Neural progenitor cell (in vitro differentiated cells): ENCODE results near the gene PRAF2. TPM values are rescaled to one million over a fixed set of nuclear protein-coding genes. Genes with fewer than 3 reads are reported as not detected.

Source experiments
- DNase-seq: peaks from one replicate; pipeline ENCODE4 v3.0.0-alpha.2; 2016; ENCODE audit warnings: low spot score
- H2AFZ ChIP-seq: fragments of 200-600 bp; sonication (generic); replicated peaks from 2 replicates; pipeline ENCODE4 v1.6.1; 2016; ENCODE audit warnings: antibody characterized with exemption
- H3F3A ChIP-seq: fragments of 200-600 bp; sonication (generic); 2 replicates; pipeline ENCODE4 v1.6.1; 2016; ENCODE audit warnings: antibody characterized with exemption, low read depth
- H3K27ac ChIP-seq: fragments of 200-600 bp; sonication (generic); 2 replicates; pipeline ENCODE4 v1.5.1; 2016; ENCODE audit warnings: mild to moderate bottlenecking
- H3K27me3 ChIP-seq: fragments of 200-600 bp; sonication (generic); 2 replicates; pipeline ENCODE4 v1.6.1; 2016; ENCODE audit warnings: mild to moderate bottlenecking, moderate library complexity
- H3K36me3 ChIP-seq: fragments of 200-600 bp; sonication (generic); 2 replicates; pipeline ENCODE4 v1.5.1; 2016
- H3K4me1 ChIP-seq: fragments of 200-600 bp; sonication (generic); 2 replicates; pipeline ENCODE4 v1.6.1; 2016; ENCODE audit warnings: mixed run types
- H3K4me2 ChIP-seq: fragments of 200-600 bp; sonication (generic); 2 replicates; pipeline ENCODE4 v1.6.1; 2016
- H3K4me3 ChIP-seq: fragments of 200-600 bp; sonication (generic); 2 replicates; pipeline ENCODE4 v1.5.1; 2016
- H3K79me2 ChIP-seq: fragments of 200-600 bp; sonication (generic); 2 replicates; pipeline ENCODE4 v1.6.1; 2016; ENCODE audit warnings: low read depth
- H3K9ac ChIP-seq: fragments of 200-600 bp; sonication (generic); 2 replicates; pipeline ENCODE4 v1.6.1; 2016
- H3K9me3 ChIP-seq: fragments of 200-600 bp; sonication (generic); 2 replicates; pipeline ENCODE4 v1.5.1; 2016; ENCODE audit warnings: low read depth
- H4K20me1 ChIP-seq: fragments of 200-600 bp; sonication (generic); 2 replicates; pipeline ENCODE4 v1.6.1; 2016; ENCODE audit warnings: low read depth
- H3K27ac Mint-ChIP-seq: 3 replicates; pipeline ENCODE4 v1.8.0; 2021; ENCODE audit warnings: mixed read lengths
- H3K27me3 Mint-ChIP-seq: 2 replicates; pipeline ENCODE4 v1.8.0; 2022; ENCODE audit warnings: low read depth, mild to moderate bottlenecking, inconsistent platforms, moderate library complexity, mixed read lengths; ENCODE audit not compliant: insufficient read depth
- H3K36me3 Mint-ChIP-seq: 3 replicates; pipeline ENCODE4 v1.8.0; 2021; ENCODE audit warnings: mixed read lengths
- H3K4me1 Mint-ChIP-seq: 3 replicates; pipeline ENCODE4 v1.8.0; 2021; ENCODE audit warnings: mixed read lengths
- H3K4me3 Mint-ChIP-seq: 3 replicates; pipeline ENCODE4 v1.8.0; 2021; ENCODE audit warnings: mild to moderate bottlenecking, moderate library complexity, mixed read lengths
- H3K9me3 Mint-ChIP-seq: 3 replicates; pipeline ENCODE4 v1.8.0; 2020; ENCODE audit warnings: mixed read lengths
- EZH2 ChIP-seq: fragments of 200-600 bp; sonication (generic); IDR thresholded peaks from 2 replicates; pipeline ENCODE4 v1.6.1; 2017; ENCODE audit warnings: antibody characterized with exemption, mild to moderate bottlenecking, moderate library complexity
- EZH2phosphoT487 ChIP-seq: fragments of 200-600 bp; sonication (generic); IDR thresholded peaks from 2 replicates; pipeline ENCODE4 v1.6.1; 2017; ENCODE audit warnings: antibody characterized with exemption
- total RNA-seq: library from RNA; depleted of rRNA; stranded (reverse); fragments of >200 nt; gene quantifications from 2 replicates; pipeline ENCODE4 v1.2.3, GENCODE V29; 2015; ENCODE audit warnings: low replicate concordance
- TF ChIP-seq, protein P1 (sequence below): fragments of 200-600 bp; sonication (generic); IDR thresholded peaks from 2 replicates; pipeline ENCODE4 v1.5.1; 2017; ENCODE audit warnings: antibody characterized with exemption, mild to moderate bottlenecking

The PRAF2 gene
- total RNA-seq, 1 donor from 2014 or later, result 0.30 TPM

DNA sequence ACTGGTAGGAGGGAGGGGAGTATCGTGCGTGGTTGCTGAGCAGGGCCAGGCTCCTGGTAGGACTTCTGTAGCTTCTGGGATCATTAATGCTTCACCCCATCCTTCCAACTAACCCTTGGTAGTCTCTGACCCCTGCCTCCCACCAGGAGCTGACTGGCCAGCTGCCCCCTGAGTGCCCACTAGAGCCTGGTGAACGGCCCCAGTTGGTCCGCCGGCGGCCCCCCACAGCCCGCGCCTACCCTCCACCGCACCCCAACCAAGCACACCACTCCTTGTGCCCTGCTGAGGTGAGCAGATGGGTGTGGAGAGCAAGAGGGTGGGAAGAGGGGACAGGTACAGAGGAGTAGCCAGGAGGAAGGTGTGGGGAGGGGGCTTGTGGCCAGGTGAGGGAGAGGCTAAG is 10.1 kb downstream of the PRAF2 start:
- Mint-ChIP-seq H3K4me1 (peaks cover 4% of the 10 kb centered on the region), H3K36me3 (peaks cover 4% of the 10 kb centered on the region), H3K9me3 (peaks cover 14% of the 10 kb centered on the region), H3K4me3 (no peak overlapping the region), H3K27me3 (peaks cover 9% of the 10 kb centered on the region), H3K27ac (no peak overlapping the region)
- TF ChIP-seq EZH2 (no peak), EZH2phosphoT487 (no peak)
- TF ChIP-seq, protein P1, sequence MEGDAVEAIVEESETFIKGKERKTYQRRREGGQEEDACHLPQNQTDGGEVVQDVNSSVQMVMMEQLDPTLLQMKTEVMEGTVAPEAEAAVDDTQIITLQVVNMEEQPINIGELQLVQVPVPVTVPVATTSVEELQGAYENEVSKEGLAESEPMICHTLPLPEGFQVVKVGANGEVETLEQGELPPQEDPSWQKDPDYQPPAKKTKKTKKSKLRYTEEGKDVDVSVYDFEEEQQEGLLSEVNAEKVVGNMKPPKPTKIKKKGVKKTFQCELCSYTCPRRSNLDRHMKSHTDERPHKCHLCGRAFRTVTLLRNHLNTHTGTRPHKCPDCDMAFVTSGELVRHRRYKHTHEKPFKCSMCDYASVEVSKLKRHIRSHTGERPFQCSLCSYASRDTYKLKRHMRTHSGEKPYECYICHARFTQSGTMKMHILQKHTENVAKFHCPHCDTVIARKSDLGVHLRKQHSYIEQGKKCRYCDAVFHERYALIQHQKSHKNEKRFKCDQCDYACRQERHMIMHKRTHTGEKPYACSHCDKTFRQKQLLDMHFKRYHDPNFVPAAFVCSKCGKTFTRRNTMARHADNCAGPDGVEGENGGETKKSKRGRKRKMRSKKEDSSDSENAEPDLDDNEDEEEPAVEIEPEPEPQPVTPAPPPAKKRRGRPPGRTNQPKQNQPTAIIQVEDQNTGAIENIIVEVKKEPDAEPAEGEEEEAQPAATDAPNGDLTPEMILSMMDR, result no peak
- H2AFZ ChIP-seq, result no peak overlapping the region
- no peaks in the 10 kb centered on the region for H3K36me3 ChIP-seq
- H3K4me1 ChIP-seq, result no peaks in the 10 kb centered on the region
- DNase-seq, result no peak
- no peaks in the 10 kb centered on the region for H3F3A ChIP-seq
- H3K27me3 ChIP-seq, result no peaks in the 10 kb centered on the region
- H3K79me2 ChIP-seq, result no peaks in the 10 kb centered on the region
- no peaks in the 10 kb centered on the region for H3K9me3 ChIP-seq
- no peak overlapping the region for H3K27ac ChIP-seq
- no peak overlapping the region for H3K4me2 ChIP-seq
- H3K9ac ChIP-seq, result no peak overlapping the region
- H3K4me3 ChIP-seq, result no peak overlapping the region
- H4K20me1 ChIP-seq, result no peaks in the 10 kb centered on the region

DNA sequence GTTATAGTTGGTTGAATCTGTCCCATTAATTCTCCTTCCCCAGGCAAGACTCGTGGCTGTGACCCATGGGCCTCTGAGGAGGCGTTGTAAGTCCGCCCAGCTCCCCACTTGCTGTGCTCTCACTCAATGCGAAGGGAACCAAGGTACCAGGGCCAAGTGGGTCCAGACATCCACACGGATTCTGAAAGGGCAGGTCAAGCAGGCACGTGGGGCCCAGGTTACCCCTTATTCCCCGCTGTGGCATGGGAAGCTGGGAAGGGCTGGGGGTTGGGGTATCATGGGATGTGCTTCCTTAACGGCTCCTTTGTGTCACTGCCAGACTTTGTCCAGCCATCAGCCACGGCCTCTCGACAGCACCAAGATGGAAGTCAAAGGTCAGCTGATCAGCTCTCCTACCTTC is 11.9 kb downstream of the PRAF2 start:
- H3K27ac ChIP-seq, result no peak overlapping the region
- Mint-ChIP-seq H3K4me3 (no peak overlapping the region), H3K4me1 (peaks cover 4% of the 10 kb centered on the region), H3K36me3 (peaks cover 4% of the 10 kb centered on the region), H3K9me3 (peaks cover 14% of the 10 kb centered on the region), H3K27me3 (peaks cover 7% of the 10 kb centered on the region), H3K27ac (no peak overlapping the region)
- no peaks in the 10 kb centered on the region for H3K27me3 ChIP-seq
- H3K79me2 ChIP-seq, result no peaks in the 10 kb centered on the region
- H3K36me3 ChIP-seq, result no peaks in the 10 kb centered on the region
- no peak overlapping the region for H3K9ac ChIP-seq
- no peak overlapping the region for H3K4me3 ChIP-seq
- no peak overlapping the region for H2AFZ ChIP-seq
- H3K4me1 ChIP-seq, result no peaks in the 10 kb centered on the region
- no peaks in the 10 kb centered on the region for H3F3A ChIP-seq
- H4K20me1 ChIP-seq, result no peaks in the 10 kb centered on the region
- no peak overlapping the region for H3K4me2 ChIP-seq
- no peaks in the 10 kb centered on the region for H3K9me3 ChIP-seq
- TF ChIP-seq, protein P1, result no peak
- TF ChIP-seq EZH2phosphoT487, result no peak
- TF ChIP-seq EZH2, result no peak
- DNase-seq, result no peak

DNA sequence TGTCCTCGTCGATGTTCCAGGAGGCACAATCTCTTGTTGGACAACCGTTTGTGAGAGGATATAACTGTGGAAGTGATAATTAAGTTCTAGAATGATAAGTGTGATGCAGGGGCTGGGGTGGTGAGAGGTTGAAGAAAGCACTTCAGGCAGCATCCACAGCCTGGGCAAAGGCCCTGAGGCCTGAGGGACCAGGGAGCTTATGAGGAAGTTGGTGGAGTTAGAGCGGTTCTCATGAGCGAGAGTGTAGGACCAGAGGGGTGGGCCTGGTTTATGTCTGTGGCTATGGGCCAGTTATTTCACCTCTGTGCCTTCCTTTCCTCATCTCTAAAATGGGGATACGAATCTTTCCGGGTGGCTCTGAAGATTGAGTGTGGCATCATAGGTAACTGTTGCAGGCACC is 12.3 kb downstream of the PRAF2 start:
- no peaks in the 10 kb centered on the region for H3K4me1 ChIP-seq
- H3K9me3 ChIP-seq, result no peaks in the 10 kb centered on the region
- peaks cover 18% of the 10 kb centered on the region for H3K9me3 Mint-ChIP-seq
- H3K9ac ChIP-seq, result no peak overlapping the region
- H3K36me3 Mint-ChIP-seq, result peaks cover 4% of the 10 kb centered on the region
- peaks cover 4% of the 10 kb centered on the region for H3K4me1 Mint-ChIP-seq
- no peaks in the 10 kb centered on the region for H3K36me3 ChIP-seq
- no peak for TF ChIP-seq EZH2phosphoT487
- no peak for TF ChIP-seq EZH2
- TF ChIP-seq, protein P1, result no peak
- H3K27ac Mint-ChIP-seq, result peak overlapping the region; percentile 31
- H3F3A ChIP-seq, result no peaks in the 10 kb centered on the region
- H3K4me3 ChIP-seq, result no peak overlapping the region
- no peak for DNase-seq
- no peak overlapping the region for H3K4me3 Mint-ChIP-seq
- peaks cover 7% of the 10 kb centered on the region for H3K27me3 Mint-ChIP-seq
- H3K4me2 ChIP-seq, result no peak overlapping the region
- no peaks in the 10 kb centered on the region for H3K79me2 ChIP-seq
- no peaks in the 10 kb centered on the region for H4K20me1 ChIP-seq
- H3K27ac ChIP-seq, result no peak overlapping the region
- H3K27me3 ChIP-seq, result no peaks in the 10 kb centered on the region
- no peak overlapping the region for H2AFZ ChIP-seq
